Panc1 (cell line): ENCODE results near the gene DPT. TPM values are rescaled to one million over a fixed set of nuclear protein-coding genes. Genes with fewer than 3 reads are reported as not detected.

Experiments
- ATAC-seq: fragments of 200-7000 bp; cut with Tn5 transposase; 2 replicates; pipeline ENCODE4 v1.9.1; 2020; ENCODE audit warnings: mild to moderate bottlenecking, moderate library complexity
- BruUV-seq: library from RNA; stranded (reverse); fragments of 400-500 nt; replicated peaks from 2 replicates; lab custom pipeline; 2021; lab: Mats Ljungman, UMichigan
- CTCF ChIA-PET: fragments of 300-600 bp; sonication (Branson Sonifier 250); formaldehyde crosslinking; loops from one replicate; lab custom pipeline; 2022; ENCODE audit warnings: antibody characterized with exemption; lab: Charles Lee
- POLR2A ChIA-PET: fragments of 300-600 bp; sonication (Branson Sonifier 250); formaldehyde crosslinking; loops from one replicate; lab custom pipeline; 2022; ENCODE audit warnings: antibody characterized with exemption; lab: Charles Lee
- DNase-seq: peaks from one replicate; pipeline ENCODE4 v3.0.0-alpha.2; 2010; ENCODE audit warnings: low read depth, low spot score
- H3K27ac ChIP-seq: 2 replicates; pipeline ENCODE4 v1.5.1; 2011; ENCODE audit warnings: mild to moderate bottlenecking, low read length, inconsistent platforms
- H3K27me3 ChIP-seq: fragments of 200-500 bp; sonication (Bioruptor generic); 2 replicates; pipeline ENCODE4 v1.6.0; 2014; ENCODE audit warnings: low read length, inconsistent platforms; ENCODE audit not compliant: control insufficient read depth, insufficient read depth
- H3K36me3 ChIP-seq: fragments of 200-500 bp; sonication (Bioruptor generic); 2 replicates; pipeline ENCODE4 v1.5.1; 2014; ENCODE audit warnings: inconsistent platforms, mild to moderate bottlenecking, low read length, moderate library complexity; ENCODE audit not compliant: control insufficient read depth, insufficient read depth
- H3K4me1 ChIP-seq: 2 replicates; pipeline ENCODE4 v1.5.1; 2011; ENCODE audit warnings: inconsistent platforms, mild to moderate bottlenecking, low read length, moderate library complexity; ENCODE audit not compliant: control insufficient read depth, insufficient read depth
- H3K4me3 ChIP-seq, 2 experiments: 2 replicates each; pipeline ENCODE4 v1.5.1; 2011 to 2012; ENCODE audit warnings: low read depth in 2 of 2, low read length in 2 of 2, mild to moderate bottlenecking in 2 of 2, inconsistent platforms in 1 of 2, moderate library complexity in 1 of 2
- H3K9me3 ChIP-seq: fragments of 200-500 bp; sonication (Bioruptor generic); 2 replicates; pipeline ENCODE4 v1.5.1; 2014; ENCODE audit warnings: low read depth, mild to moderate bottlenecking, inconsistent platforms, low read length, moderate library complexity; ENCODE audit not compliant: control insufficient read depth, insufficient read depth
- POLR2AphosphoS5 ChIP-seq: IDR thresholded peaks from 2 replicates; pipeline ENCODE4 v1.6.1; 2012; ENCODE audit warnings: mild to moderate bottlenecking, low read depth, low read length, moderate library complexity
- SIN3A ChIP-seq: IDR thresholded peaks from 2 replicates; pipeline ENCODE4 v1.6.1; 2012; ENCODE audit warnings: low read depth, mild to moderate bottlenecking, low read length, moderate library complexity, borderline replicate concordance; ENCODE audit not compliant: insufficient read depth
- TCF7L2 ChIP-seq: IDR thresholded peaks from 2 replicates; pipeline ENCODE4 v1.6.1; 2011; ENCODE audit warnings: mild to moderate bottlenecking, low read depth, low read length, inconsistent platforms
- in situ Hi-C: cut with HindIII; loops from 2 replicates; pipeline ENCODE4 v1.10.0; 2016; ENCODE audit warnings: low sequenced_read_pairs, low pct_unique_long_range_greater_than_20kb
- intact Hi-C: fragments of 100-400 bp; cut with micrococcal nuclease; formaldehyde crosslinking; loops from one replicate; pipeline ENCODE4 v1.10.0; 2022; ENCODE audit not compliant: unreplicated experiment
- total RNA-seq: library from RNA; stranded (reverse); gene quantifications from one replicate; pipeline ENCODE4 v1.2.1, GENCODE V29; 2021; ENCODE audit not compliant: unreplicated experiment
- TF ChIP-seq, protein P1 (sequence below), 2 experiments: IDR thresholded peaks; 2 replicates each; pipeline ENCODE4 v1.6.1; 2011 to 2012; ENCODE audit warnings: low read depth in 2 of 2, control low read depth in 1 of 2, low read length in 1 of 2, mild to moderate bottlenecking in 1 of 2, moderate library complexity in 1 of 2; ENCODE audit not compliant: insufficient read depth in 1 of 2
- TF ChIP-seq, protein P2 (sequence below): fragments of 450-650 bp; IDR thresholded peaks from 2 replicates; pipeline ENCODE4 v1.5.1; 2017; ENCODE audit warnings: mild to moderate bottlenecking

Gene DPT
- total RNA-seq, 1 experiment from 2014 or later = not detected

DNA sequence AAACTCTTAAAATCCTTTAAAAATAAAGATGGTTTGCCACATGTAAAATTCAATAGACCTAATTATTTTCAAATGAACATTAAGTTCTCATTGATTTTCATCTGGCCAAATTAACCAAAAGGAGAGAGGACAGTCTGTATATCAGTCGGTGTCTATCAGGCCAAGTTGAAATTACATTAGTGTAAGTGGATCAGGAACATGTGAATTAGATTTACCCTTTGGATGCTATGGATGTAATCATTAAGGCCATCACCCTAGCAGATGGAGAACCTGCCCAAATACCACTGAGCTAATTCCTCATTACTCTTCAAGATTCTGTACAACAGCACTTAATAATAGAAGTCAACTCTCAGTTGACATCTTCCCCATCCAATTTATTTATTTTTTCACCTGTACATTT is 29.5 kb upstream of the DPT start:
- Histone ChIP-seq H3K4me1 (no peaks in the 10 kb centered on the region), H3K9me3 (no peaks in the 10 kb centered on the region), H3K27ac (no peak overlapping the region), H3K36me3 (no peaks in the 10 kb centered on the region), H3K27me3 (no peaks in the 10 kb centered on the region), H3K4me3 (no peak overlapping the region)
- DNase-seq (no peak), ATAC-seq (no peak)
- in situ Hi-C loops (no loop called here), intact Hi-C loops (no loop called here)
- TF ChIP-seq POLR2AphosphoS5 (no peak), TCF7L2 (no peak), SIN3A (no peak)
- TF ChIP-seq, protein P1, sequence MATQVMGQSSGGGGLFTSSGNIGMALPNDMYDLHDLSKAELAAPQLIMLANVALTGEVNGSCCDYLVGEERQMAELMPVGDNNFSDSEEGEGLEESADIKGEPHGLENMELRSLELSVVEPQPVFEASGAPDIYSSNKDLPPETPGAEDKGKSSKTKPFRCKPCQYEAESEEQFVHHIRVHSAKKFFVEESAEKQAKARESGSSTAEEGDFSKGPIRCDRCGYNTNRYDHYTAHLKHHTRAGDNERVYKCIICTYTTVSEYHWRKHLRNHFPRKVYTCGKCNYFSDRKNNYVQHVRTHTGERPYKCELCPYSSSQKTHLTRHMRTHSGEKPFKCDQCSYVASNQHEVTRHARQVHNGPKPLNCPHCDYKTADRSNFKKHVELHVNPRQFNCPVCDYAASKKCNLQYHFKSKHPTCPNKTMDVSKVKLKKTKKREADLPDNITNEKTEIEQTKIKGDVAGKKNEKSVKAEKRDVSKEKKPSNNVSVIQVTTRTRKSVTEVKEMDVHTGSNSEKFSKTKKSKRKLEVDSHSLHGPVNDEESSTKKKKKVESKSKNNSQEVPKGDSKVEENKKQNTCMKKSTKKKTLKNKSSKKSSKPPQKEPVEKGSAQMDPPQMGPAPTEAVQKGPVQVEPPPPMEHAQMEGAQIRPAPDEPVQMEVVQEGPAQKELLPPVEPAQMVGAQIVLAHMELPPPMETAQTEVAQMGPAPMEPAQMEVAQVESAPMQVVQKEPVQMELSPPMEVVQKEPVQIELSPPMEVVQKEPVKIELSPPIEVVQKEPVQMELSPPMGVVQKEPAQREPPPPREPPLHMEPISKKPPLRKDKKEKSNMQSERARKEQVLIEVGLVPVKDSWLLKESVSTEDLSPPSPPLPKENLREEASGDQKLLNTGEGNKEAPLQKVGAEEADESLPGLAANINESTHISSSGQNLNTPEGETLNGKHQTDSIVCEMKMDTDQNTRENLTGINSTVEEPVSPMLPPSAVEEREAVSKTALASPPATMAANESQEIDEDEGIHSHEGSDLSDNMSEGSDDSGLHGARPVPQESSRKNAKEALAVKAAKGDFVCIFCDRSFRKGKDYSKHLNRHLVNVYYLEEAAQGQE (IDR thresholded peaks at IDR 0.05; ENCODE audit: insufficient read depth in 1 of 2, low read depth in 2 of 2, low read length in 1 of 2) = no peak
- TF ChIP-seq, protein P2, sequence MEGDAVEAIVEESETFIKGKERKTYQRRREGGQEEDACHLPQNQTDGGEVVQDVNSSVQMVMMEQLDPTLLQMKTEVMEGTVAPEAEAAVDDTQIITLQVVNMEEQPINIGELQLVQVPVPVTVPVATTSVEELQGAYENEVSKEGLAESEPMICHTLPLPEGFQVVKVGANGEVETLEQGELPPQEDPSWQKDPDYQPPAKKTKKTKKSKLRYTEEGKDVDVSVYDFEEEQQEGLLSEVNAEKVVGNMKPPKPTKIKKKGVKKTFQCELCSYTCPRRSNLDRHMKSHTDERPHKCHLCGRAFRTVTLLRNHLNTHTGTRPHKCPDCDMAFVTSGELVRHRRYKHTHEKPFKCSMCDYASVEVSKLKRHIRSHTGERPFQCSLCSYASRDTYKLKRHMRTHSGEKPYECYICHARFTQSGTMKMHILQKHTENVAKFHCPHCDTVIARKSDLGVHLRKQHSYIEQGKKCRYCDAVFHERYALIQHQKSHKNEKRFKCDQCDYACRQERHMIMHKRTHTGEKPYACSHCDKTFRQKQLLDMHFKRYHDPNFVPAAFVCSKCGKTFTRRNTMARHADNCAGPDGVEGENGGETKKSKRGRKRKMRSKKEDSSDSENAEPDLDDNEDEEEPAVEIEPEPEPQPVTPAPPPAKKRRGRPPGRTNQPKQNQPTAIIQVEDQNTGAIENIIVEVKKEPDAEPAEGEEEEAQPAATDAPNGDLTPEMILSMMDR = no peak
- no TSS peak for BruUV-seq
- ChIA-PET CTCF (no interaction called here), POLR2A (no interaction called here)

DNA sequence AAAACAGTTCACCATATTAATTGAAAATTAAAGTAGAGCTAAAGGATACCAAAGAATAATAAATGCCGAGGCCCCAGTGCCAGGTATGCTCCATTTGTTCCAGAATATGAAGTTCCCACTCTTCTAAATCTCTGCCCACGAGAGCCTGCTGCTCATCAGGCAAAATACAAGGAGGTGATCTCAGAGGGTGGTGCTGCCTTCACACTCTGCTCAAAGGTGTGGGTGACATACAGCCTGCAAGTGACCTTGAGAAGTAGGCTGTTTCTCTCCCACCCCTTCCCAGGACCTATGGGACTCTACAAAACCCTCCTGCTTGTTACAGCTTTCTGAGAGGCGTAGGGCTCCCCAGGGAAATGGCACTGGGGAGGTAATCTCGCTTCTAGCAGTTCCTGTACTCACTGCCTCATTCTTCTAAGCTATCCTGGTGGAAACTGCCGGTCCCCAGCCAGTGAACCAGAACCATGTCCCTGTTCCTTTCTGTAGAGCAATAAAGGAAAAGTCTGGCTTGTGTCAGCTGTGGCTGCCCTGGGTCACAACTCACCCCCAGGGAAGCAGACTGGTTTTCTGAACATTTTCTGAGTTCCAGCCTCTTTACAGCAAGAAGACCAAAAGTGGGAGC is 26.9 kb upstream of the DPT start:
- CTCF ChIA-PET = no interaction called here
- BruUV-seq = no TSS peak

More for the DNA sequence above, 26.9 kb upstream of the DPT start:
- H3K27ac ChIP-seq = 0 out of 2 replicates have a peak overlapping the region, but pooled peaks have one; percentile 34
- H3K9me3 ChIP-seq = no peaks in the 10 kb centered on the region
- no peaks in the 10 kb centered on the region for H3K27me3 ChIP-seq
- in situ Hi-C loops = no loop called here
- TF ChIP-seq TCF7L2 = no peak
- TF ChIP-seq SIN3A = no peak
- TF ChIP-seq, protein P2 = no peak
- TF ChIP-seq, protein P1 (IDR thresholded peaks at IDR 0.05; ENCODE audit: insufficient read depth in 1 of 2, low read depth in 2 of 2, low read length in 1 of 2) = no peak
- TF ChIP-seq POLR2AphosphoS5 = no peak
- POLR2A ChIA-PET = no interaction called here
- no peak overlapping the region for H3K4me3 ChIP-seq
- peaks cover 16% of the 10 kb centered on the region for H3K4me1 ChIP-seq
- no peak for ATAC-seq
- DNase-seq = no peak
- intact Hi-C loops = no loop called here
- no peaks in the 10 kb centered on the region for H3K36me3 ChIP-seq
